GM18507 (cell line): ENCODE data around the gene NEURL1.

Experiments
- DNase-seq: peaks from one replicate; pipeline ENCODE4 v3.0.0; 2011; ENCODE audit warnings: low read depth; ENCODE audit not compliant: insufficient read length; ENCODE audit errors: extremely low spot score
- FAIRE-seq: peaks from 2 replicates; lab custom pipeline; 2011; peaks lifted over from hg19 to GRCh38; lab: Jason Lieb, UNC

Gene NEURL1

DNA sequence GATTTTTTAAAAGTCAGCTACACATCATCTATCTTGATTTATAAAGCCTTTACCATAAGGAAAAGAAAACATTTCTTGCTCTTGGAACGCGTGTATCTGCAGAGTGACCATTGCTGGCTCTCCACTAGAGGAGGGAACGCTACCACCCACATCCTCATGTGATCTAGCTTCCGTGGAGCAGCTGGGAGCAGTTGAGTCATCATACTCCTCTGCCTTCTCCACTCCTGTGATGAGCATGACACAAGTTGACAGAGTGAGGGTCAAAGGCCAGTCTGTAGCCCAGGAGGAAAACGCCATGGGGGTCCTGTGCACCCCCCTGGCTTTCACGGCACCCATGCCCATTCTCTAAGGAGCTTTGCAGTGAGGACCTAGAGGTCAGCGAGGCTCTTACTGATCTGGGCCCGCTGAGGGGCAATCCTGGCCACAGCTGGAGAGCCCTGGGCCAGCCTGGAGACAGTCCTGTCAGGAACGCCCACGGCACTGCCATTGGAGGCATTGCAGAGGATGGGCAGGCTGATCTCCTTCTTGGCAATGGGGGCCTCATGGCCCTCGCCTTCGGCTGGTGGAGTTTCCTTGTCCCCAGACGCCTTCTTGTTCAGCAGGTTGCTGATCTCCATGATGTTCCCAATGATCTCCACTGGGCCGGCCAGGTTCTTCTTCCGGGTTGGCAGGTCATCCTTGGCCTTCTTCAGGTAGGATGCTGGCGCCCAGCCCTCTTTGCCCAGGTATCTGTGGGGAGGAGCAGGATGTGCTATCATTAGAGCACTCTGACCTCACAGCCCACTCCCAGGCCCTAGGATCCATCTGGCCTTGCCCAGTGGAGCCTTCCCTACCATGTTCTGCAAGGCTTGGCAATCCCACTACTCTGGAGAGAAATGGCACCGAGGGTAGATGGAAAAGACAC lies 119.2 kb downstream of the NEURL1 start:
- FAIRE-seq (no peak), DNase-seq (no peak)

- FAIRE-seq (no peak), DNase-seq (no peak)
These were observed 120.1 kb downstream of the NEURL1 start for GRCh38 chr10:103613616-103614015.

DNA sequence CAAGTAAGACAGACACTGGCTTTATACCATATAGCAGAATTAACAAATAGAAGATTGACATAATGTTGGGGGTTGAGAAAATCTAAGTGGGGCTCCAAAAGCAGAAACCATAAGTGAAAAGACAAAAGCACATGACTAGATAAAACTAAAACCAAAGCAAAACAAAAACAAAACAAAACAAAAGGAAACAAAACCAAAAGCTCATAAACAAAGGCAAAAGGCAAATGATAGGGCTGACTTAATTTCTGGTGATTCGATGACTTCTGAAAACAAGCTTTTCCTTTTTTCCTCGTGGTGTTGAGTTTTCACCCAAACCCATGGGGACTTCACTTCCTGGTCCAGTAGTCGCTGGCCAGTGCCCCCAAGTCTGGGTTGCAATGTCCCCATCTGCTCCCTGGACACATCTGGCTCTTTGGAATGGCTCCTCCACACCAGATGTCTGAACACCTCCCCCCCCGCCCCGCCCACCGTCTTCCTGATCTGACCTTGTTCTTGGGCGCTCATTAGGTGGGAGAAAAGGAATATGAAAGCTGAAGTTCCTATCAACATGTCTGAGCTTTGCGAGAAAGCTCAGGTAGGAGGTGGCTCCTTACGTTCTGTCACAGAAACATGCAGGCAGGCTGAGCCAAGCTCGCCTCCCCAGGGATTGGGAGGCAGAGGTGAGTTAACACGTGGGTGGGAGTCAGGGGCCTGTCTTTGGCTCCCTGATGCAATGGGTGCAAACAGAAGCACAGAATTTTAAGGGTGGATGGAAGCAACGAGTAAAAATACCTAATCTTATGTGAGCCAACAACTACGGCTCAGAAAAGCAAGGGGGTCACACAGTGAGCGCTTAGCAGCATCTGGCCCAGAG lies 121.0 kb downstream of the NEURL1 start:
- DNase-seq (no peak), FAIRE-seq (no peak)

DNA sequence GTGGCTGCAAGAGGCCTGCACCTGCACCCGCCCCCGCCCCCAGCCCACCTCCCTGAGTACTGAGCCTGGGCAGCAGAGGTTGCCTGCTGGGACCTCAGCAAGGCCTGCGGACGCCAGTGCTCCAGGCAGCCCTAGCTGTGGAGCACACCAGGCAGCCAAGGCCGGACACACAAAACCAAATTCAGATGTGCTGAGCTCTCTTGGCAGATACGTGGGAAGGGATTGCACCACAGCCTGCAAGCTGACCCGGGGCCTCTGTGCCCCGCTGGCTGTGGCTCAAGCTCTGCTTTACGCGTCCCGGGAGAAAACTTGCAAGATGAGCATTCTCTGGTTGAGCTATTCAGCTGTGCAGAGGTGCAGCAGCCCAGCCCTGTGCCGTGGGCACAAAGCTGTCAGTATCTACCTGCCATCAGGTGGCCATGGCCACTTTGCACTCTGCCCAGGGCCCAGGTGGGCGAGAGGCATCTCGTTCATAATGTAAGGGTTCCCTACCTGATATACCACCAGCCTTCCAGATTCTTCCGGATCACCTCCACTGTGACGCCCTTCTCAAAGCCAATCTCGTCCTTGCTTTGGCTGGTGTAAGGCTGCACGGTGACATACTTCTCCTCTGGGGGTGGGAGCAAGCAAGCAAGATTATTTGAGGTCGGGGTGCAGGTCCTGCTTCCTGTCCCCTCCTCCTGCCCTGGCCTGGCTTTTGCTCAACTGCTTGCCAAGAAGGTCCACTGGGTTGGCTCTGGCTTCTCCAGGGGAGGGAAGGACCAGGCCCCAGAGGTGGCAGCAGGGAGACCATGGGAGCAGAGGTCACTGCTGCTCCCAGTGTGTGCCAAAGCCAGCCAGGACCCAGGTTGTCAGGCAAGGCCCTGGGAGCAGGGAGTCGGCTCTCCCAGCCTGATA lies 123.4 kb downstream of the NEURL1 start:
- no peak for DNase-seq
- no peak for FAIRE-seq

DNA sequence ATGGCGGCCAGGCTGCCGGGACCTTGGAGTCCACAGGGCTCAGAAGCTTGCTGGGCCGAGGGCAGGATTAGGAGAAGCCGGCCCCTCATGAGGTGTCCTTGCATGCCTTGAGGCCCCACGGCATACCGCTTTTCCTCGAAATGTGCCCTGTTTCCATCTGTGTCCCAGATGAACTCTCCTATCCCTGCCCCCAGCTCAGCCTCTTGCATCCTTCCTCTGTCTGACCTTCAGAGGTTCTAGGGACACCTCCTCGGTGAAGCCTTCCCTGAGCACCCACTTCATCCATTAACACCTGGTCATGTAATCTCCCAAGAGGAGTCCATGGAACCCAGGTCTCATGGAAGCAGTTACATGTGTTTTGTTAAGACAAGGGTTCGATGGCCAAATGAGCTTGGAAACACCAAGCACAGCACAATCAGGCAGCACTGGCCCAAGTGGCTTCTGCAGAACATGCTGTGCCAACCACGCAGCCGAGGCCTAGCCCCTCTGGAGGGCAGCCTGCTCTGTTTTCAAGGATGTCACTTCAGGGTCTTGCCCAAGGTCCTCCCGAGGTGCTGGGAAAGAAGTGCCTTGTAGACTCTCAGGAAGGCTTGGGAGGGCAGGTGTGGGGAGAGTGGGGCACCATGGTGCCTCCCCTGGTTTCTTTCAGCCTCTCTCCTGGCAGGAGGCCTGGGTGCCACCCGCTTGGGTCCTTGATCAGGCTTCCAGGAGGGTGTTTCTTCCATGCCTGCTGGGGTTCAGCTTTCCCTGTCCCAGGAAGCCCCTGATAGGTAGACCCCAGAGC lies 124.3 kb downstream of the NEURL1 start:
- DNase-seq (no peak), FAIRE-seq (no peak)

GRCh38 chr10:103618575-103619423 lies 125.3 kb downstream of the NEURL1 start:
- no peak for DNase-seq
- FAIRE-seq, result no peak

- FAIRE-seq (no peak), DNase-seq (no peak)
These were observed 126.2 kb downstream of the NEURL1 start for GRCh38 chr10:103619424-103620351.

DNA sequence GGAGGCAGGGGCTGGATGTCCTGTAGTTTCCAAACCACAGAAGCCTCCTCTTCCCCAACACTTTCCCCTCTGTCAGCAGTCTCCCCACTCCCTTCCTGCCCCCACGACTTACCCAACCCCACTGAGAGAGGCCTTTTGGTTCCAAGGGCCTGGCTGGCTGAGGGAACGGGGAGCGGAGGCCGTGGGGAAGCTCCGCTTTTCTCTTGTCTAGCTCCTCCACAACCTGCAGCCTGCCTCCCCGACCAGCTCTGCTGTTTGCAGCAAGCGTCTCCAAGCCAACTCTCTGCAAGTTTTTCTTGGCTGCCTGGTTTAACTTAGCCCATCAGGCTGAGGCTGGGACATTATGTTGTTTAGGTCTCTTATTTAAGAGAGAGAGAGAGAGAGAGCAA lies 126.8 kb downstream of the NEURL1 start:
- FAIRE-seq, result no peak

GRCh38 chr10:103620891-103621782 lies 127.6 kb downstream of the NEURL1 start:
- DNase-seq (no peak), FAIRE-seq (no peak)

More for the DNA sequence above, 126.8 kb downstream of the NEURL1 start:
- no peak for DNase-seq

GRCh38 chr10:103621783-103622125 lies 128.2 kb downstream of the NEURL1 start:
- DNase-seq (no peak), FAIRE-seq (no peak)

GRCh38 chr10:103622286-103622685 lies 128.8 kb downstream of the NEURL1 start:
- FAIRE-seq, result no peak
- no peak for DNase-seq

GRCh38 chr10:103622935-103623574 lies 129.6 kb downstream of the NEURL1 start:
- DNase-seq (no peak), FAIRE-seq (no peak)

- FAIRE-seq (no peak), DNase-seq (no peak)
These were observed 132.7 kb downstream of the NEURL1 start for GRCh38 chr10:103626178-103626577.

- DNase-seq, result no peak
- FAIRE-seq, result no peak
These were observed 133.8 kb downstream of the NEURL1 start for GRCh38 chr10:103627111-103627892.

GRCh38 chr10:103627893-103628292 lies 134.4 kb downstream of the NEURL1 start:
- FAIRE-seq, result no peak
- DNase-seq, result no peak
